Measurements from ENCODE around the gene AFAP1L1. TPM values are rescaled to one million over a fixed set of nuclear protein-coding genes. Genes with fewer than 3 reads are reported as not detected.
"Not testable (repeated sequence)": the region's sequence is repeated elsewhere in the genome, so short reads cannot be mapped to it uniquely, and the experiment has no call there.

AFAP1L1 gene
- total and polyA plus RNA-seq, 10 of the 15 experiments (the other 5 are each of a cell fraction or from before 2014, with no cell fraction given): 0.11 TPM; not detected in 9

GRCh38 chr5:149389552-149390495 is 118.2 kb downstream of the AFAP1L1 start:
- ChIA-PET CTCF (interaction anchor here (0.6 to 12.8 kb wide), 13 partner anchors 8 to 177 kb away, joined by 3 to 137 read pairs (median 4); no protein-coding TSS in a partner anchor), POLR2A (interaction anchor here (0.6 kb wide), 1 partner anchor 53 kb away, joined by 3 read pairs; no protein-coding TSS in a partner anchor), SMC1A (ENCODE audit: uncharacterized antibody, unreplicated experiment) (interaction anchor here (0.8 to 2.3 kb wide), 6 partner anchors 42 to 229 kb away, joined by 3 to 5 read pairs (median 4); no protein-coding TSS in a partner anchor), RAD21 (ENCODE audit: unreplicated experiment) (interaction anchor here (0.6 to 1.6 kb wide), 2 partner anchors 11 to 33 kb away, joined by 3 to 4 read pairs; no protein-coding TSS in a partner anchor)
- H4K20me1 ChIP-seq (ENCODE audit: control insufficient read depth, insufficient read depth): no peaks in the 10 kb centered on the region
- intact Hi-C loops (cut with micrococcal nuclease; ENCODE audit: unreplicated experiment): no loop called here
- no peak overlapping the region for H2AFZ ChIP-seq (ENCODE audit: control insufficient read depth, low read depth, low read length)
- no peak overlapping the region for H3K27ac ChIP-seq (ENCODE audit: control insufficient read depth, insufficient read depth)
- no peak overlapping the region for H3K9ac ChIP-seq (ENCODE audit: control insufficient read depth, insufficient read depth, low read length)
- no TSS peak for BruUV-seq (replicated peaks)
- FAIRE-seq (no peak), ATAC-seq (no peak), DNase-seq (ENCODE audit: low read depth, low spot score) (no peak)
- in situ Hi-C loops (cut with MboI): no loop called here
- no peak for TF ChIP-seq MYC (IDR thresholded peaks at IDR 0.05; ENCODE audit: insufficient read depth, insufficient read length, insufficient replicate concordance, low read length, severe bottlenecking)
- TF ChIP-seq YBX1 (IDR thresholded peaks at IDR 0.05): no peak
- TF ChIP-seq NR2C1 (IDR thresholded peaks at IDR 0.05): no peak
- TF ChIP-seq POLR2AphosphoS5 (IDR thresholded peaks at IDR 0.05; ENCODE audit: low read length): no peak
- no peak for TF ChIP-seq CHD1 (IDR thresholded peaks at IDR 0.05; ENCODE audit: low read depth, low read length)
- TF ChIP-seq RFX5 (IDR thresholded peaks at IDR 0.05; ENCODE audit: low read depth, low read length): no peak
- TF ChIP-seq ESRRA (IDR thresholded peaks at IDR 0.05; ENCODE audit: low read length): no peak
- no peaks in the 10 kb centered on the region for H3K4me1 ChIP-seq (ENCODE audit: control insufficient read depth, insufficient read depth, low read length)
- no peak overlapping the region for H3K4me2 ChIP-seq (ENCODE audit: control insufficient read depth, insufficient read depth)
- no peaks in the 10 kb centered on the region for H3K79me2 ChIP-seq (ENCODE audit: control insufficient read depth, insufficient read depth, low read length)
- H3K27me3 ChIP-seq (replicated peaks in 1 of 2; ENCODE audit: control insufficient read depth in 2 of 2, insufficient read depth in 2 of 2, low read length in 1 of 2): peaks cover 2% of the 10 kb centered on the region in 2 experiments; a peak in 2 of 4 replicates
- no peaks in the 10 kb centered on the region for H3K36me3 ChIP-seq (ENCODE audit: control insufficient read depth in 2 of 2, insufficient read depth in 2 of 2, low read length in 1 of 2)
- H3K9me3 ChIP-seq (replicated peaks; ENCODE audit: control insufficient read depth, insufficient read depth, low read length): no peaks in the 10 kb centered on the region
- WGBS (ENCODE audit: insufficient coverage, insufficient replicate concordance, low lambda C conversion rate, missing lambda C conversion rate): 23% methylated on average over 11 of the region's 11 CpGs
- H3K4me3 ChIP-seq: no peak overlapping the region

DNA sequence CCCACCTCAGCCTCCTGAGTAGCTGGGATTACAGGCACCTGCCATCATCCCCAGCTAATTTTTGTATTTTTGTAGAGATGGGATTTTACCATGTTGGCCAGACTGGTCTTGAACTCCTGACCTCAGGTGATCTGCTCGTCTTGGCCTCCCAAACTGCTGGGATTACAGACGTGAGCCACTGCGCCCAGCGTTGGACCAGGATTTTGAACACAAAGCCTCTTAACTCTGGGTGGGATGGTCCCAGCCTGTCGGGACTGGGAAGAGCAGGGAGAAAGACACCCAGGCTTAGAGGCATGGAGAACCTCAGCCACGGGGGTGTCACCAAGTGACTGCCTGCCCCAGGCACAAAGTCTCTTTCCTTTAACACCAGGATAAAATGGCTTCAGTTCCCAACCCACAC is 119.4 kb downstream of the AFAP1L1 start:
- ChIA-PET RAD21 (ENCODE audit: unreplicated experiment) (interaction anchor here (1.6 kb wide), 1 partner anchor 9 kb away, joined by 4 read pairs; no protein-coding TSS in a partner anchor), SMC1A (ENCODE audit: uncharacterized antibody, unreplicated experiment) (interaction anchor here (0.8 to 2.3 kb wide), 7 partner anchors 40 to 228 kb away, joined by 3 to 5 read pairs (median 3); no protein-coding TSS in a partner anchor), POLR2A (interaction anchor here (0.6 kb wide), 1 partner anchor 200 kb away, joined by 3 read pairs; no protein-coding TSS in a partner anchor), CTCF (interaction anchor here (0.7 to 12.8 kb wide), 7 partner anchors 9 to 174 kb away, joined by 3 to 137 read pairs (median 5); no protein-coding TSS in a partner anchor)
- H2AFZ ChIP-seq (ENCODE audit: control insufficient read depth, low read depth, low read length); H3K27ac ChIP-seq (ENCODE audit: control insufficient read depth, insufficient read depth); H3K36me3 ChIP-seq (ENCODE audit: control insufficient read depth in 2 of 2, insufficient read depth in 2 of 2, low read length in 1 of 2); DNase-seq (ENCODE audit: low read depth, low spot score); FAIRE-seq; BruUV-seq (replicated peaks); H4K20me1 ChIP-seq (ENCODE audit: control insufficient read depth, insufficient read depth); ATAC-seq; H3K4me3 ChIP-seq; H3K79me2 ChIP-seq (ENCODE audit: control insufficient read depth, insufficient read depth, low read length); intact Hi-C loops (cut with micrococcal nuclease; ENCODE audit: unreplicated experiment); in situ Hi-C loops (cut with MboI); H3K9ac ChIP-seq (ENCODE audit: control insufficient read depth, insufficient read depth, low read length); H3K4me1 ChIP-seq (ENCODE audit: control insufficient read depth, insufficient read depth, low read length); H3K9me3 ChIP-seq (replicated peaks; ENCODE audit: control insufficient read depth, insufficient read depth, low read length); H3K4me2 ChIP-seq (ENCODE audit: control insufficient read depth, insufficient read depth); H3K27me3 ChIP-seq (replicated peaks in 1 of 2; ENCODE audit: control insufficient read depth in 2 of 2, insufficient read depth in 2 of 2, low read length in 1 of 2): not testable (repeated sequence)
- 3% methylated on average over 6 of the region's 6 CpGs for WGBS (ENCODE audit: insufficient coverage, insufficient replicate concordance, low lambda C conversion rate, missing lambda C conversion rate)

All from GM12878 (cell line).